ENCODE measurements around the gene HOXA5. TPM values are rescaled to one million over a fixed set of nuclear protein-coding genes. Genes with fewer than 3 reads are reported as not detected.

HOXA5 gene
- total RNA-seq, 1 experiment from 2014 or later = 6.7 TPM

GRCh38 chr7:27110186-27111031, 33.1 kb downstream of the HOXA5 start:
- H3K9ac ChIP-seq (ENCODE audit: low read length) = no peak overlapping the region
- H3K79me2 ChIP-seq (ENCODE audit: insufficient read depth, low read length) = peaks cover 20% of the 10 kb centered on the region
- TF ChIP-seq ELF1 (IDR thresholded peaks at IDR 0.05; ENCODE audit: borderline replicate concordance, low read depth) = no peak
- no peak for TF ChIP-seq POLR2A (IDR thresholded peaks at IDR 0.05; ENCODE audit: borderline replicate concordance, extremely low read depth, insufficient read depth, insufficient read length)
- TF ChIP-seq POLR2AphosphoS5 (IDR thresholded peaks at IDR 0.05; ENCODE audit: low read depth, low read length) = no peak
- no peak for TF ChIP-seq ZBTB33 (IDR thresholded peaks at IDR 0.05; ENCODE audit: extremely low read depth, insufficient replicate concordance, low read length)
- no peak for TF ChIP-seq RAD21 (IDR thresholded peaks at IDR 0.05; ENCODE audit: low read depth)
- no peak for TF ChIP-seq SIN3A (IDR thresholded peaks at IDR 0.05; ENCODE audit: low read depth)
- no peak for TF ChIP-seq EGR1 (IDR thresholded peaks at IDR 0.05; ENCODE audit: low read depth)
- no peak for TF ChIP-seq JUND (IDR thresholded peaks at IDR 0.05)
- no peak for TF ChIP-seq SP1 (IDR thresholded peaks at IDR 0.05; ENCODE audit: low read depth)
- TF ChIP-seq TCF7L2 (IDR thresholded peaks at IDR 0.05; ENCODE audit: borderline replicate concordance, extremely low read depth, insufficient read depth, insufficient read length) = no peak
- TF ChIP-seq CTCF (IDR thresholded peaks at IDR 0.05 in 2 of 3, conservative IDR thresholded peaks at IDR 0.05 in 1 of 3; ENCODE audit: borderline replicate concordance in 1 of 3, insufficient read depth in 1 of 3, low read depth in 2 of 3, low read length in 2 of 3) = no peak
- no peak for TF ChIP-seq ZFX (IDR thresholded peaks at IDR 0.05)
- no peak for TF ChIP-seq YY1 (IDR thresholded peaks at IDR 0.05; ENCODE audit: extremely low read depth, insufficient replicate concordance, low read depth, low read length)
- no peak for ATAC-seq
- no peaks in the 10 kb centered on the region for H3K27me3 ChIP-seq (ENCODE audit: insufficient read depth, low read length)
- H2AFZ ChIP-seq (ENCODE audit: low read depth, low read length, poor library complexity, severe bottlenecking) = no peak overlapping the region
- H3K4me3 ChIP-seq (replicated peaks in 1 of 2; ENCODE audit: low read depth in 1 of 2, low read length in 2 of 2) = no peak overlapping the region; a peak in 1 of 4 replicates
- no TSS peak for BruUV-seq (replicated peaks)
- no peak for DNase-seq (ENCODE audit: low read depth, low spot score)
- H3K36me3 ChIP-seq (ENCODE audit: control insufficient read depth in 1 of 2, insufficient read depth in 2 of 2, low read length in 2 of 2) = no peaks in the 10 kb centered on the region
- no peaks in the 10 kb centered on the region for H3K9me2 ChIP-seq (ENCODE audit: insufficient read depth)
- H4K20me1 ChIP-seq (ENCODE audit: insufficient read depth) = no peaks in the 10 kb centered on the region
- H3K9me3 ChIP-seq (ENCODE audit: control insufficient read depth in 1 of 2, insufficient read depth in 1 of 2, low read depth in 1 of 2, low read length in 2 of 2) = no peaks in the 10 kb centered on the region
- H3K4me2 ChIP-seq (ENCODE audit: low read length) = peak overlapping the region; percentile 98
- ChIA-PET POLR2A (interaction anchor here (1.0 kb wide), 1 partner anchor 14 kb away, joined by 4 read pairs; the partner anchor contains the start of gene HOXA1), CTCF (no interaction called here), RAD21 (ENCODE audit: low non-redundant PET in 1 of 2, low total read pairs in 2 of 2, uncharacterized antibody in 2 of 2, unreplicated experiment in 2 of 2) (no interaction called here)
- peak overlapping the region; percentile 28 for H3K27ac ChIP-seq (ENCODE audit: low read depth, low read length)
- peaks cover 36 to 42% of the 10 kb centered on the region in 2 experiments for H3K4me1 ChIP-seq (ENCODE audit: control insufficient read depth in 1 of 2, insufficient read depth in 2 of 2, low read length in 2 of 2)
- intact Hi-C loops (cut with micrococcal nuclease) = no loop called here
